ENCODE measurements around the gene ZNF554. TPM values are rescaled to one million over a fixed set of nuclear protein-coding genes. Genes with fewer than 3 reads are reported as not detected.

The ZNF554 gene
- total and polyA plus RNA-seq, 2 of the 8 experiments (the other 6 are each of a cell fraction or from before 2014, with no cell fraction given): 1.8 to 5.7 TPM

GRCh38 chr19:2779121-2779740 is 40.4 kb upstream of the ZNF554 start:
- Histone ChIP-seq H4K91ac (replicated peaks; ENCODE audit: insufficient read length, low read length) (no peak overlapping the region), H2BK5ac (ENCODE audit: low read depth, low read length) (no peak overlapping the region), H2AK5ac (ENCODE audit: low read depth, low read length) (no peak overlapping the region), H3K79me1 (ENCODE audit: low read depth, low read length) (peaks cover 16% of the 10 kb centered on the region), H4K20me1 (replicated peaks in 1 of 2; ENCODE audit: control insufficient read depth in 1 of 2, insufficient read depth in 2 of 2, low read length in 2 of 2) (peaks cover 21 to 49% of the 10 kb centered on the region in 2 experiments), H3K27ac (ENCODE audit: low read depth, low read length) (no peak overlapping the region), H4K8ac (ENCODE audit: extremely low read depth, insufficient read depth, low read length) (no peak overlapping the region), H3K4me3 (ENCODE audit: extremely low read depth in 1 of 4, insufficient read depth in 2 of 4, low read depth in 3 of 4, low read length in 4 of 4) (no peak overlapping the region), H3K23ac (ENCODE audit: insufficient read length) (no peak overlapping the region), H3K4ac (replicated peaks; ENCODE audit: insufficient read length, low read depth, low read length) (no peak overlapping the region), H3K18ac (ENCODE audit: extremely low read depth, low read length) (no peak overlapping the region), H3K23me2 (ENCODE audit: low read depth, low read length) (peaks cover 6% of the 10 kb centered on the region), H4K5ac (ENCODE audit: insufficient read length, low read depth, low read length) (no peak overlapping the region), H3K9me3 (ENCODE audit: insufficient read depth in 2 of 2, low read depth in 1 of 2, low read length in 1 of 2) (no peaks in the 10 kb centered on the region), H2BK120ac (replicated peaks; ENCODE audit: low read depth, low read length) (no peak overlapping the region), H2BK12ac (ENCODE audit: low read depth, low read length) (no peak overlapping the region), H3K27me3 (replicated peaks in 1 of 4; ENCODE audit: control insufficient read depth in 3 of 4, extremely low read depth in 1 of 4, insufficient read depth in 3 of 4, low read length in 3 of 4) (no peaks in the 10 kb centered on the region), H3K9ac (replicated peaks in 1 of 4; ENCODE audit: extremely low read depth in 1 of 4, low read depth in 3 of 4, low read length in 3 of 4) (no peak overlapping the region), H2BK20ac (ENCODE audit: low read length) (no peak overlapping the region), H2AFZ (ENCODE audit: low read length) (no peak overlapping the region), H3K4me2 (ENCODE audit: insufficient read depth in 1 of 2, low read depth in 2 of 2, low read length in 2 of 2) (no peak overlapping the region), H3K4me1 (replicated peaks in 1 of 4; ENCODE audit: control insufficient read depth in 3 of 4, insufficient read depth in 4 of 4, low read length in 3 of 4) (peaks cover 0 to 4% (median 2%) of the 10 kb centered on the region in 4 experiments; a peak in 2 of 7 replicates), H3K36me3 (ENCODE audit: control insufficient read depth in 2 of 4, insufficient read depth in 4 of 4, low read length in 3 of 4) (no peaks in the 10 kb centered on the region), H2BK15ac (ENCODE audit: low read length) (no peak overlapping the region), H3K79me2 (ENCODE audit: control insufficient read depth in 1 of 2, insufficient read depth in 2 of 2, low read length in 2 of 2) (peaks cover 78 to 88% of the 10 kb centered on the region in 2 experiments), H3K14ac (ENCODE audit: insufficient read length) (no peak overlapping the region), H3K56ac (replicated peaks; ENCODE audit: insufficient read length, low read depth, low read length) (no peak overlapping the region)
- DNase-seq (ENCODE audit: low read depth in 1 of 2, low spot score in 2 of 2) (no peak), FAIRE-seq (no peak)
- POLR2A ChIA-PET (ENCODE audit: partially characterized antibody): interaction anchor here (0.9 to 1.7 kb wide), 2 partner anchors 9 to 11 kb away, joined by 3 to 5 read pairs; no protein-coding TSS in a partner anchor
- WGBS, 2 experiments (ENCODE audit: extremely low coverage in 1 of 2, insufficient coverage in 1 of 2, insufficient read length in 1 of 2, insufficient replicate concordance in 2 of 2, low coverage in 1 of 2, low lambda C conversion rate in 2 of 2, missing lambda C conversion rate in 1 of 2): 93% methylated on average over 14 of the region's 14 CpGs; no CpG with 5 or more reads in 1 of the 2 experiments
- TF ChIP-seq TCF12 (IDR thresholded peaks at IDR 0.05; ENCODE audit: low read depth, low read length) (no peak), SRF (IDR thresholded peaks at IDR 0.05; ENCODE audit: low read depth, low read length) (no peak), CBX8 (IDR thresholded peaks at IDR 0.05; ENCODE audit: borderline replicate concordance, low read depth, low read length) (no peak)
- CTCF ChIA-PET (ENCODE audit: partially characterized antibody): interaction anchor here (1.6 to 2.0 kb wide), 3 partner anchors 11 to 131 kb away, joined by 5 to 7 read pairs (median 6); no protein-coding TSS in a partner anchor
